ENCODE data around the gene CTNNA3. TPM values are rescaled to one million over a fixed set of nuclear protein-coding genes. Genes with fewer than 3 reads are reported as not detected.

The CTNNA3 gene
- total RNA-seq, 4 donors from 2014 or later = 0.04 to 0.19 (median 0.11) TPM

- no peak overlapping the region for H3K4me3 ChIP-seq (ENCODE audit: low read depth, poor library complexity, severe bottlenecking)
- TF ChIP-seq CTCF (IDR thresholded peaks at IDR 0.05) (no peak), POLR2A (IDR thresholded peaks at IDR 0.05) (no peak)
- no peak for DNase-seq (ENCODE audit: low spot score in 2 of 2)
- 80 to 87% methylated on average over 7 of the region's 7 CpGs for WGBS, 2 donors
- intact Hi-C loops (cut with DNase I; ENCODE audit: low total_unique reads) = no loop called here
Observed at GRCh38 chr10:65900271-65900670, 1795.7 kb downstream of the CTNNA3 start.

- TF ChIP-seq CTCF (IDR thresholded peaks at IDR 0.05) (no peak), POLR2A (IDR thresholded peaks at IDR 0.05) (no peak)
- intact Hi-C loops (cut with DNase I; ENCODE audit: low total_unique reads) = no loop called here
- WGBS, 2 donors = 74 to 92% methylated on average over 1 of the region's 1 CpG
- no peak overlapping the region for H3K4me3 ChIP-seq (ENCODE audit: low read depth, poor library complexity, severe bottlenecking)
- DNase-seq (ENCODE audit: low spot score in 2 of 2) = no peak
Observed at GRCh38 chr10:65898055-65898454, 1797.9 kb downstream of the CTNNA3 start.

- intact Hi-C loops (cut with DNase I; ENCODE audit: low total_unique reads) = no loop called here
- no peak overlapping the region for H3K4me3 ChIP-seq (ENCODE audit: low read depth, poor library complexity, severe bottlenecking)
- 80 to 84% methylated on average over 7 of the region's 7 CpGs for WGBS, 2 donors
- no peak for DNase-seq (ENCODE audit: low spot score in 2 of 2)
- TF ChIP-seq CTCF (IDR thresholded peaks at IDR 0.05) = no peak
- TF ChIP-seq POLR2A (IDR thresholded peaks at IDR 0.05) = no peak
Observed at GRCh38 chr10:65894961-65895360, 1801.0 kb downstream of the CTNNA3 start.

- TF ChIP-seq POLR2A (IDR thresholded peaks at IDR 0.05) (no peak), CTCF (IDR thresholded peaks at IDR 0.05) (no peak)
- 87 to 89% methylated on average over 4 of the region's 4 CpGs for WGBS, 2 donors
- no peak overlapping the region for H3K4me3 ChIP-seq (ENCODE audit: low read depth, poor library complexity, severe bottlenecking)
- intact Hi-C loops (cut with DNase I; ENCODE audit: low total_unique reads) = no loop called here
- no peak for DNase-seq (ENCODE audit: low spot score in 2 of 2)
Observed at GRCh38 chr10:65894379-65894778, 1801.6 kb downstream of the CTNNA3 start.

- no peak overlapping the region for H3K4me3 ChIP-seq (ENCODE audit: low read depth, poor library complexity, severe bottlenecking)
- 66 to 79% methylated on average over 3 of the region's 3 CpGs for WGBS, 2 donors
- DNase-seq (ENCODE audit: low spot score in 2 of 2) = no peak
- TF ChIP-seq POLR2A (IDR thresholded peaks at IDR 0.05) (no peak), CTCF (IDR thresholded peaks at IDR 0.05) (no peak)
- intact Hi-C loops (cut with DNase I; ENCODE audit: low total_unique reads) = no loop called here
Observed at GRCh38 chr10:65893676-65894075, 1802.3 kb downstream of the CTNNA3 start.

- no peak for DNase-seq (ENCODE audit: low spot score in 2 of 2)
- intact Hi-C loops (cut with DNase I; ENCODE audit: low total_unique reads) = no loop called here
- H3K4me3 ChIP-seq (ENCODE audit: low read depth, poor library complexity, severe bottlenecking) = no peak overlapping the region
- TF ChIP-seq POLR2A (IDR thresholded peaks at IDR 0.05) (no peak), CTCF (IDR thresholded peaks at IDR 0.05) (no peak)
- 79 to 85% methylated on average over 3 of the region's 3 CpGs for WGBS, 2 donors
Observed at GRCh38 chr10:65892284-65892683, 1803.7 kb downstream of the CTNNA3 start.

Measured in lower leg skin (tissue), 4 donors.